ENCODE data around the gene HCRT.
"Not testable (repeated sequence)": the region's sequence is repeated elsewhere in the genome, so short reads cannot be mapped to it uniquely, and the experiment has no call there.

The HCRT gene

GRCh38 chr17:42184713-42185620 lies at the start of gene HCRT:
Gene HCRT (minus strand): TSS chr17:42185452. CDS start chr17:42185365, 87 bp downstream.
- no peak for DNase-seq

GRCh38 chr17:42233994-42234393 lies 48.7 kb upstream of the HCRT start:
- no peak for DNase-seq

- DNase-seq: no peak
Observed at GRCh38 chr17:42233156-42233555, 47.9 kb upstream of the HCRT start.

GRCh38 chr17:42230225-42230624 lies 45.0 kb upstream of the HCRT start:
- DNase-seq: no peak

- no peak for DNase-seq
Observed at GRCh38 chr17:42227849-42228700, 42.8 kb upstream of the HCRT start.

- DNase-seq: no peak
Observed at GRCh38 chr17:42225646-42226045, 40.4 kb upstream of the HCRT start.

GRCh38 chr17:42224651-42225050 lies 39.4 kb upstream of the HCRT start:
- no peak for DNase-seq

GRCh38 chr17:42221886-42222745 lies 36.9 kb upstream of the HCRT start:
- DNase-seq: peak; percentile 55

GRCh38 chr17:42219280-42219679 lies 34.0 kb upstream of the HCRT start:
- not testable (repeated sequence) for DNase-seq

GRCh38 chr17:42214156-42214555 lies 28.9 kb upstream of the HCRT start:
- no peak for DNase-seq

GRCh38 chr17:42212382-42212781 lies 27.1 kb upstream of the HCRT start:
- DNase-seq: no peak

GRCh38 chr17:42211921-42212341 lies 26.7 kb upstream of the HCRT start:
- not testable (repeated sequence) for DNase-seq

- no peak for DNase-seq
Observed at GRCh38 chr17:42210046-42210445, 24.8 kb upstream of the HCRT start.

- DNase-seq: not testable (repeated sequence)
Observed at GRCh38 chr17:42206153-42206612, 20.9 kb upstream of the HCRT start.

- no peak for DNase-seq
Observed at GRCh38 chr17:42203354-42203753, 18.1 kb upstream of the HCRT start.

GRCh38 chr17:42202696-42203095 lies 17.4 kb upstream of the HCRT start:
- no peak for DNase-seq

- no peak for DNase-seq
Observed at GRCh38 chr17:42202159-42202558, 16.9 kb upstream of the HCRT start.

- DNase-seq: no peak
Observed at GRCh38 chr17:42201458-42201772, 16.2 kb upstream of the HCRT start.

GRCh38 chr17:42200706-42201457 lies 15.6 kb upstream of the HCRT start:
- DNase-seq: no peak

GRCh38 chr17:42199416-42200011 lies 14.3 kb upstream of the HCRT start:
- DNase-seq: no peak

- DNase-seq: peak; percentile 58
Observed at GRCh38 chr17:42198897-42199296, 13.6 kb upstream of the HCRT start.
